Upper lobe of left lung (tissue), 6 donors: ENCODE data around the gene C2orf42. TPM values are rescaled to one million over a fixed set of nuclear protein-coding genes. Genes with fewer than 3 reads are reported as not detected.
A peak's percentile ranks its signal among the peaks of the same experiment; 100 is the strongest.
"Not testable (repeated sequence)": the region's sequence is repeated elsewhere in the genome, so short reads cannot be mapped to it uniquely, and the experiment has no call there.

Experiments
- ATAC-seq, 2 donors: fragments of 200-7000 bp; cut with Tn5 transposase; one replicate each; pipeline ENCODE4 v1.9.1; 2022; ENCODE audit warnings: mild to moderate bottlenecking in 2 of 2, moderate library complexity in 2 of 2; ENCODE audit not compliant: low FRiP score in 2 of 2
- DNase-seq, 2 donors: peaks; one replicate each; pipeline ENCODE4 v3.0.0-alpha.2; 2019 to 2020
- H3K27ac ChIP-seq, 4 donors: fragments of 200-600 bp; sonication (generic); one replicate each; pipeline ENCODE4 v1.5.1; 2016 to 2019
- H3K27me3 ChIP-seq, 4 donors: fragments of 200-600 bp; sonication (generic); one replicate each; pipeline ENCODE4 v1.5.1; 2017 to 2019
- H3K36me3 ChIP-seq, 4 donors: fragments of 200-600 bp; sonication (generic); one replicate each; pipeline ENCODE4 v1.5.1; 2016 to 2019
- H3K4me1 ChIP-seq, 4 donors: fragments of 200-600 bp; sonication (generic); one replicate each; pipeline ENCODE4 v1.5.1; 2018 to 2019
- H3K4me3 ChIP-seq, 4 donors: fragments of 200-600 bp; sonication (generic); one replicate each; pipeline ENCODE4 v1.5.1; 2017 to 2019; ENCODE audit warnings: mild to moderate bottlenecking in 2 of 4, moderate library complexity in 1 of 4
- H3K9me3 ChIP-seq, 4 donors: fragments of 200-600 bp; sonication (generic); one replicate each; pipeline ENCODE4 v1.5.1; 2018 to 2019
- CTCF ChIP-seq, 6 experiments: fragments of 450-650 bp in 4 of 6; fragments of 200-600 bp in 2 of 6; sonication (generic) in 2 of 6; IDR thresholded peaks; one replicate each; pipeline ENCODE4 v1.5.1; 2016 to 2019; ENCODE audit warnings: antibody characterized with exemption in 6 of 6
- EP300 ChIP-seq, 4 donors: sonication (generic); formaldehyde crosslinking; IDR thresholded peaks; one replicate each; pipeline ENCODE4 v1.5.1; 2017; ENCODE audit warnings: antibody characterized with exemption in 4 of 4, control low read depth in 2 of 4
- POLR2A ChIP-seq, 4 donors: fragments of 450-650 bp; IDR thresholded peaks; one replicate each; pipeline ENCODE4 v1.5.1; 2016 to 2017; ENCODE audit warnings: antibody characterized with exemption in 4 of 4, mild to moderate bottlenecking in 2 of 4
- POLR2AphosphoS5 ChIP-seq, 2 donors: sonication (generic); formaldehyde crosslinking; IDR thresholded peaks; one replicate each; pipeline ENCODE4 v1.5.1; 2017; ENCODE audit warnings: antibody characterized with exemption in 2 of 2
- WGBS, 2 donors: methylation state at CpG; one replicate each; pipeline ENCODE4 v1.1.5; 2017 to 2018; 5-methylcytosine and 5-hydroxymethylcytosine counted together
- total RNA-seq, 6 donors: library from RNA; depleted of rRNA in 4 of 6; stranded (reverse); fragments of >200 nt in 4 of 6; gene quantifications; one replicate each; pipeline versions ENCODE4 v1.1.0 to v1.2.1, GENCODE V29; 2016 to 2021
- donor health status: DM: no; HTN: no; CAD: no; lungs with moderate emphysema.
- donor health status: DM: no; HTN: yes; CAD: no; lungs with severe emphysema.

The C2orf42 gene
- total RNA-seq, 6 donors from 2014 or later: 7.8 to 15.0 (median 12.4) TPM

GRCh38 chr2:70160545-70160944, 30.3 kb downstream of the C2orf42 start:
- Histone ChIP-seq H3K36me3 (peaks cover 9 to 89% (median 42%) of the 10 kb centered on the region in 4 donors), H3K27me3 (no peaks in the 10 kb centered on the region), H3K4me3 (no peak overlapping the region), H3K27ac (no peak overlapping the region), H3K4me1 (no peaks in the 10 kb centered on the region), H3K9me3 (no peaks in the 10 kb centered on the region)
- TF ChIP-seq POLR2AphosphoS5 (IDR thresholded peaks at IDR 0.05) (no peak), CTCF (IDR thresholded peaks at IDR 0.05) (no peak), EP300 (IDR thresholded peaks at IDR 0.05) (no peak)
- ATAC-seq (no peak), DNase-seq (no peak)
- WGBS, 2 donors: 89 to 93% methylated on average over 6 of the region's 6 CpGs

GRCh38 chr2:70149130-70149686, 41.6 kb downstream of the C2orf42 start:
- H3K4me1 ChIP-seq, H3K27ac ChIP-seq, H3K27me3 ChIP-seq, H3K4me3 ChIP-seq, ATAC-seq, H3K9me3 ChIP-seq, DNase-seq: not testable (repeated sequence)
- WGBS, 2 donors: 96% methylated on average over 18 to 19 of the region's 19 CpGs
- H3K36me3 ChIP-seq: peaks cover 0 to 32% (median 9%) of the 10 kb centered on the region in 4 donors

GRCh38 chr2:70148211-70148760, 42.5 kb downstream of the C2orf42 start:
- 94 to 98% methylated on average over 13 to 18 of the region's 25 CpGs for WGBS, 2 donors
- H3K9me3 ChIP-seq, ATAC-seq, H3K4me3 ChIP-seq, H3K4me1 ChIP-seq, H3K27ac ChIP-seq, H3K27me3 ChIP-seq: not testable (repeated sequence)
- DNase-seq: peak in 1 of 2 donors; percentile 74
- peaks cover 0 to 32% (median 9%) of the 10 kb centered on the region in 4 donors for H3K36me3 ChIP-seq

- Histone ChIP-seq H3K27ac (no peak overlapping the region), H3K36me3 (peaks cover 0 to 20% (median 6%) of the 10 kb centered on the region in 4 donors), H3K9me3 (no peaks in the 10 kb centered on the region), H3K27me3 (no peaks in the 10 kb centered on the region), H3K4me3 (no peak overlapping the region), H3K4me1 (peaks cover 10 to 14% (median 13%) of the 10 kb centered on the region in 4 donors)
- 74 to 82% methylated on average over 9 of the region's 9 CpGs for WGBS, 2 donors
- no peak for TF ChIP-seq POLR2A (IDR thresholded peaks at IDR 0.05)
- no peak for TF ChIP-seq EP300 (IDR thresholded peaks at IDR 0.05)
- no peak for TF ChIP-seq POLR2AphosphoS5 (IDR thresholded peaks at IDR 0.05)
- TF ChIP-seq CTCF (IDR thresholded peaks at IDR 0.05): no peak
- no peak for ATAC-seq
- DNase-seq: no peak
Measured at GRCh38 chr2:70145851-70146739, 44.7 kb downstream of the C2orf42 start.

- H3K36me3 ChIP-seq: peaks cover 0 to 11% (median 5%) of the 10 kb centered on the region in 4 donors
- no peak overlapping the region for H3K27ac ChIP-seq
- ATAC-seq (no peak), DNase-seq (no peak)
- H3K27me3 ChIP-seq: no peaks in the 10 kb centered on the region
- no peaks in the 10 kb centered on the region for H3K9me3 ChIP-seq
- no peak overlapping the region for H3K4me3 ChIP-seq
- TF ChIP-seq EP300 (IDR thresholded peaks at IDR 0.05): no peak
- no peak for TF ChIP-seq POLR2A (IDR thresholded peaks at IDR 0.05)
- TF ChIP-seq POLR2AphosphoS5 (IDR thresholded peaks at IDR 0.05): no peak
- no peak for TF ChIP-seq CTCF (IDR thresholded peaks at IDR 0.05)
- WGBS, 2 donors: 87 to 100% methylated on average over 1 to 3 of the region's 3 CpGs
- peaks cover 15 to 24% (median 20%) of the 10 kb centered on the region in 4 donors for H3K4me1 ChIP-seq
Measured at GRCh38 chr2:70145144-70145490, 45.7 kb downstream of the C2orf42 start.
